ENCODE measurements around the gene ZNF222.

- no peak for TF ChIP-seq GATA3 (IDR thresholded peaks at IDR 0.05; ENCODE audit: low read depth, low read length)
- TF ChIP-seq GATA2 (IDR thresholded peaks at IDR 0.05; ENCODE audit: low read depth, low read length), result no peak
These were observed 40.5 kb upstream of the ZNF222 start for GRCh38 chr19:43984687-43985000.

Measured in SH-SY5Y (cell line).